MCF 10A (cell line): ENCODE measurements around the gene OXER1. TPM values are rescaled to one million over a fixed set of nuclear protein-coding genes. Genes with fewer than 3 reads are reported as not detected.

Experiments used
- BruUV-seq: library from RNA; stranded (reverse); fragments of 400-500 nt; replicated peaks from 2 replicates; lab custom pipeline; 2021; lab: Mats Ljungman, UMichigan
- CTCF ChIA-PET: fragments of 300-600 bp; sonication (Branson Sonifier 250); formaldehyde crosslinking; extraction: SDS; loops from one replicate; lab custom pipeline; 2021; ENCODE audit warnings: antibody characterized with exemption, inconsistent platforms; lab: Yijun Ruan, JAX
- POLR2A ChIA-PET: fragments of 300-600, 350-650 bp; sonication (Branson Sonifier 250); formaldehyde crosslinking; extraction: SDS; loops from one replicate; lab custom pipeline; 2020; ENCODE audit warnings: antibody characterized with exemption, inconsistent platforms; lab: Yijun Ruan, JAX
- DNase-seq: peaks from one replicate; pipeline ENCODE4 v3.0.0-alpha.2; 2018; ENCODE audit not compliant: unreplicated experiment
- H3K27ac Mint-ChIP-seq: one replicate; pipeline ENCODE4 v1.8.0; 2022; ENCODE audit warnings: mild to moderate bottlenecking, low read depth, mixed read lengths; ENCODE audit not compliant: unreplicated experiment
- H3K27me3 Mint-ChIP-seq: one replicate; pipeline ENCODE4 v1.8.0; 2022; ENCODE audit warnings: mixed read lengths; ENCODE audit not compliant: insufficient read depth, unreplicated experiment
- H3K36me3 Mint-ChIP-seq: one replicate; pipeline ENCODE4 v1.8.0; 2022; ENCODE audit warnings: mild to moderate bottlenecking, moderate library complexity, mixed read lengths; ENCODE audit not compliant: insufficient read depth, unreplicated experiment
- H3K4me1 Mint-ChIP-seq: one replicate; pipeline ENCODE4 v1.8.0; 2022; ENCODE audit warnings: mixed read lengths; ENCODE audit not compliant: insufficient read depth, unreplicated experiment
- H3K4me3 Mint-ChIP-seq: one replicate; pipeline ENCODE4 v1.8.0; 2022; ENCODE audit warnings: mild to moderate bottlenecking, moderate library complexity, mixed read lengths; ENCODE audit not compliant: unreplicated experiment
- H3K9me3 Mint-ChIP-seq: one replicate; pipeline ENCODE4 v1.8.0; 2022; ENCODE audit warnings: mixed read lengths; ENCODE audit not compliant: unreplicated experiment
- CTCF ChIP-seq: fragments of 200-600 bp; IDR thresholded peaks from one replicate; pipeline ENCODE4 v1.8.0; 2022; ENCODE audit warnings: antibody characterized with exemption, mild to moderate bottlenecking; ENCODE audit not compliant: unreplicated experiment
- intact Hi-C: fragments of 100-400 bp; cut with micrococcal nuclease; formaldehyde crosslinking; loops from 2 replicates; pipeline ENCODE4 v1.14.1; 2022
- total RNA-seq: library from RNA; stranded (reverse); gene quantifications from 2 replicates; pipeline ENCODE4 v1.2.3, GENCODE V29; 2022

OXER1 gene
- total RNA-seq, 1 experiment from 2014 or later: not detected

DNA sequence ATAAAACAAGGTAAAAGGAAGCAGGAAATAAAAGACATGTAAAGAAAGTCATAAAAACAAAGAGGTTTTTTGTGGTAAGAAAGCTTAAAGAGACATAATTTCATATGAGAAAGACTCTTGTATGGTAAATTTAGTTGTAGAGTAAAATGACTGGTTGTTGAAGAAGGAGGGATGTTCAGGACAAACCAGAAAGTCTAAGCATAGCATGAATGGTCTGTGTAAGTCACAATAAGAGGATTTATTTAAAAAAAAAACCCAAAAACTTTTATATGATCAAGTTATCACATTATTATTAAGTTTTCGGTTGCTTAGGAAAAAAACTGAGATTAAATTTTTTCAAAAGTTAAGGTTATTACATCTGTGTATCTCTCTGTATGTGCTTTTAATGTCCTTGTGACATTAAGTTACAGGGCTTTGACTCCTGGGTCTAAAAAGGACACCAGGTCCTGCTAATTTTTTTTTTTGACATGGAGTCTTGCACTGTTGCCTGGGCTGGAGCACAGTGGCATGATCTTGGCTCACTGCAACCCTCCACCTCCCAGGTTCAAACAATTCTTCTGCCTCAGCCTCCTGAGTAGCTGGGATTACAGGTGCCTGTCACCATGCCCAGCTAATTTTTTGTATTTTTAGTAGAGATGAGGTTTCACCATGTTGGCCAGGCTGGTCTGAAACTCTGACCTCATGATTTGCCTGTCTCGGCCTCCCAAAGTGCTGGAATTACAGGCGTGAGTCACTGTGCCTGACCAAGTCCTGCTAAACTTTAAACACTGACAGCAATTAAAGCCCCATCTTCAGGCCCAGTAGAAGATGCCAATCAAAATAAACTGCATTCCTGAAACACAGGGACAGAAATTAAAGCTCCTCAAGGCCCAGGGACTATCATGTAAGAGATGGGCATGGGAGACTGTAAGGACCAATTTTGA is 14.2 kb upstream of the OXER1 start:
- DNase-seq: no peak
- Mint-ChIP-seq H3K27me3 (no peaks in the 10 kb centered on the region), H3K27ac (no peak overlapping the region)

GRCh38 chr2:42775810-42776209 is 11.9 kb upstream of the OXER1 start:
- no peaks in the 10 kb centered on the region for H3K9me3 Mint-ChIP-seq
- no peak overlapping the region for H3K4me3 Mint-ChIP-seq
- H3K27ac Mint-ChIP-seq: no peak overlapping the region
- no peaks in the 10 kb centered on the region for H3K36me3 Mint-ChIP-seq
- H3K27me3 Mint-ChIP-seq: no peaks in the 10 kb centered on the region
- no peaks in the 10 kb centered on the region for H3K4me1 Mint-ChIP-seq
- POLR2A ChIA-PET: no interaction called here
- BruUV-seq: no TSS peak
- CTCF ChIA-PET: no interaction called here
- DNase-seq: no peak
- TF ChIP-seq CTCF: no peak
- intact Hi-C loops: no loop called here

More for the DNA sequence above, 14.2 kb upstream of the OXER1 start:
- TF ChIP-seq CTCF: no peak
- Mint-ChIP-seq H3K4me3 (no peak overlapping the region), H3K4me1 (no peaks in the 10 kb centered on the region), H3K9me3 (no peaks in the 10 kb centered on the region), H3K36me3 (no peaks in the 10 kb centered on the region)
- CTCF ChIA-PET: interaction anchor here (0.6 kb wide), 1 partner anchor 50 kb away, joined by 3 read pairs; no protein-coding TSS in a partner anchor
- no TSS peak for BruUV-seq
- POLR2A ChIA-PET: no interaction called here
- intact Hi-C loops: no loop called here

GRCh38 chr2:42775186-42775585 is 11.3 kb upstream of the OXER1 start:
- no peaks in the 10 kb centered on the region for H3K9me3 Mint-ChIP-seq
- H3K4me1 Mint-ChIP-seq: no peaks in the 10 kb centered on the region
- H3K27me3 Mint-ChIP-seq: no peaks in the 10 kb centered on the region
- H3K36me3 Mint-ChIP-seq: no peaks in the 10 kb centered on the region
- intact Hi-C loops: no loop called here
- DNase-seq: no peak
- CTCF ChIA-PET: interaction anchor here (0.7 kb wide), 1 partner anchor 385 kb away, joined by 3 read pairs; no protein-coding TSS in a partner anchor
- BruUV-seq: no TSS peak
- TF ChIP-seq CTCF: no peak
- H3K4me3 Mint-ChIP-seq: no peak overlapping the region
- POLR2A ChIA-PET: no interaction called here
- no peak overlapping the region for H3K27ac Mint-ChIP-seq

DNA sequence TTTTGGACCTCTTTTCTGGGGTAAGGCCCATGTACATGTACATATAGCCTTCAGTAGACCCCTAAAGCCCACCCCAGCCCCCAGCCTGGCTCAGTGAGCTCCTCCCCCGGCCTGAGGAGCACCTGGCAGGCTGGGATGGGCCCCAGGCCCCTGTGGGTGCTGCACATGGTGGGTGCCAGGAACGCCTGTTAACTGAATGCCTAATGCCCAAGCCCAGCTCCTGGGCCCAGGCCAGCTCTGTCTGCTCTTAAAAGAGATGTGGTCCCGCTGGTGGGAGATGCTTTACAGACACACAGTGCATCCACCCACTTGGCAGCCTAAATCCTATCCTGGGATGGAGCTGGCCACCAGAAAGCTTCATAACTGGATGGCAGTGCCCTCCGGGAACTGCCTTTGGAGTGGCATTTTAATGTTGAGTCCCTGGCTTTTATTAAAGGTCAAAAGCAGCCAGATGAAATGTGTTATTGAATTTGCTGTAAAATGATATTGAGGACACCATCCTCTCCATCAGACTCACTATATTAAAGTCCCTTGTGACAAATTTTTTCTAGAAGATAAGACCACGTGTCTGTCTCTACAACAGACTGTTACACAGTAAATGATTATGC is 7.7 kb upstream of the OXER1 start:
- ChIA-PET POLR2A (no interaction called here), CTCF (interaction anchor here (1.7 kb wide), 1 partner anchor 45 kb away, joined by 4 read pairs; no protein-coding TSS in a partner anchor)
- no peak for DNase-seq
- Mint-ChIP-seq H3K4me1 (no peaks in the 10 kb centered on the region), H3K4me3 (no peak overlapping the region), H3K27ac (no peak overlapping the region), H3K27me3 (no peaks in the 10 kb centered on the region), H3K9me3 (no peaks in the 10 kb centered on the region), H3K36me3 (no peaks in the 10 kb centered on the region)
- intact Hi-C loops: no loop called here
- no peak for TF ChIP-seq CTCF
- BruUV-seq: no TSS peak
